ENCODE results near the gene DAP. TPM values are rescaled to one million over a fixed set of nuclear protein-coding genes. Genes with fewer than 3 reads are reported as not detected.

Gene DAP
- total and polyA plus RNA-seq, 2 of the 13 experiments (the other 11 are each of a cell fraction or from before 2014, with no cell fraction given), result 22.0 to 57.5 TPM

GRCh38 chr5:10652606-10653005, 108.4 kb downstream of the DAP start:
- Histone ChIP-seq H3K4me3 (replicated peaks in 1 of 3; ENCODE audit: insufficient read depth in 1 of 3, low read depth in 2 of 3, low read length in 3 of 3) (no peak overlapping the region), H3K27me3 (ENCODE audit: control insufficient read depth in 1 of 2, insufficient read depth in 2 of 2, low read length in 2 of 2) (peaks cover 4 to 27% of the 10 kb centered on the region in 2 experiments; a peak in 3 of 5 replicates), H3K4me2 (ENCODE audit: low read depth, low read length) (no peak overlapping the region), H3K9me3 (ENCODE audit: low read length) (no peaks in the 10 kb centered on the region), H4K20me1 (ENCODE audit: insufficient read depth, low read length) (no peaks in the 10 kb centered on the region), H3K4me1 (ENCODE audit: insufficient read depth, low read length) (no peaks in the 10 kb centered on the region), H3K36me3 (replicated peaks in 1 of 2; ENCODE audit: control insufficient read depth in 1 of 2, insufficient read depth in 2 of 2, low read length in 2 of 2) (no peaks in the 10 kb centered on the region), H3K9ac (ENCODE audit: insufficient read depth, low read depth, low read length) (no peak overlapping the region), H3K27ac (ENCODE audit: extremely low read length, insufficient read depth, low read length) (no peak overlapping the region), H2AFZ (ENCODE audit: low read length) (no peak overlapping the region), H3K79me2 (ENCODE audit: insufficient read depth, low read length) (no peaks in the 10 kb centered on the region)
- POLR2A ChIA-PET, result no interaction called here
- WGBS (ENCODE audit: low lambda C conversion rate), result 64% methylated on average over 7 of the region's 8 CpGs
- BruUV-seq (replicated peaks), result no TSS peak
- in situ Hi-C loops (cut with HindIII; ENCODE audit: extremely low pct_ligation_motif_present, low pct_unique_long_range_greater_than_20kb), result no loop called here
- TF ChIP-seq SALL2 (CRISPR knock-in tag; IDR thresholded peaks at IDR 0.05), result no peak
- TF ChIP-seq ZBTB34 (CRISPR knock-in tag; IDR thresholded peaks at IDR 0.05), result no peak
- no peak for TF ChIP-seq HDAC6 (IDR thresholded peaks at IDR 0.05; ENCODE audit: low read depth, low read length)
- TF ChIP-seq NONO (IDR thresholded peaks at IDR 0.05), result no peak
- TF ChIP-seq NONO (CRISPR knock-in tag; conservative IDR thresholded peaks at IDR 0.05), result no peak
- TF ChIP-seq ATF6 (CRISPR knock-in tag; conservative IDR thresholded peaks at IDR 0.05), result no peak
- TF ChIP-seq HOMEZ (CRISPR knock-in tag; IDR thresholded peaks at IDR 0.05; ENCODE audit: low read depth), result no peak
- no peak for TF ChIP-seq JUNB (CRISPR knock-in tag; IDR thresholded peaks at IDR 0.05; ENCODE audit: borderline replicate concordance)
- TF ChIP-seq POGZ (CRISPR knock-in tag; IDR thresholded peaks at IDR 0.05), result no peak
- TF ChIP-seq KAT2B (IDR thresholded peaks at IDR 0.05; ENCODE audit: borderline replicate concordance, low read depth, low read length), result no peak
- TF ChIP-seq SRF (IDR thresholded peaks at IDR 0.05; ENCODE audit: low read depth, low read length), result no peak
- no peak for TF ChIP-seq MATR3 (CRISPR knock-in tag; IDR thresholded peaks at IDR 0.05)
- no peak for TF ChIP-seq TFE3 (CRISPR knock-in tag; IDR thresholded peaks at IDR 0.05)
- no peak for TF ChIP-seq STAT6 (CRISPR knock-in tag; IDR thresholded peaks at IDR 0.05; ENCODE audit: borderline replicate concordance)
- TF ChIP-seq ZNF703 (CRISPR knock-in tag; IDR thresholded peaks at IDR 0.05; ENCODE audit: borderline replicate concordance), result no peak
- no peak for TF ChIP-seq ZNF841 (CRISPR knock-in tag; IDR thresholded peaks at IDR 0.05; ENCODE audit: borderline replicate concordance)
- DNase-seq (ENCODE audit: low spot score), result no peak
- CTCF ChIA-PET (ENCODE audit: low intra/inter-chr PET ratio, low total read pairs), result no interaction called here
- FAIRE-seq, result no peak
- no peak; the same call in 1 of the 3 replicates for ATAC-seq
- intact Hi-C loops (cut with micrococcal nuclease; ENCODE audit: unreplicated experiment), result no loop called here

Data from HepG2 (cell line).